Choroid plexus epithelial cell (primary cell): ENCODE results near the gene RGS7.
"Not testable (repeated sequence)": the region's sequence is repeated elsewhere in the genome, so short reads cannot be mapped to it uniquely, and the experiment has no call there.

ENCODE experiments used
- DNase-seq: peaks from one replicate; pipeline ENCODE4 v3.0.0-alpha.2; 2010; ENCODE audit warnings: low read depth
- H3K4me3 ChIP-seq: 2 replicates; pipeline ENCODE4 v1.5.1; 2011; ENCODE audit warnings: low read depth, mild to moderate bottlenecking, control low read depth, low read length, moderate library complexity
- TF ChIP-seq, protein P1 (sequence below): conservative IDR thresholded peaks from 2 replicates; pipeline ENCODE4 v1.5.1; 2011; ENCODE audit warnings: low read depth, mild to moderate bottlenecking, control low read depth, inconsistent platforms, low read length, moderate library complexity

The RGS7 gene

DNA sequence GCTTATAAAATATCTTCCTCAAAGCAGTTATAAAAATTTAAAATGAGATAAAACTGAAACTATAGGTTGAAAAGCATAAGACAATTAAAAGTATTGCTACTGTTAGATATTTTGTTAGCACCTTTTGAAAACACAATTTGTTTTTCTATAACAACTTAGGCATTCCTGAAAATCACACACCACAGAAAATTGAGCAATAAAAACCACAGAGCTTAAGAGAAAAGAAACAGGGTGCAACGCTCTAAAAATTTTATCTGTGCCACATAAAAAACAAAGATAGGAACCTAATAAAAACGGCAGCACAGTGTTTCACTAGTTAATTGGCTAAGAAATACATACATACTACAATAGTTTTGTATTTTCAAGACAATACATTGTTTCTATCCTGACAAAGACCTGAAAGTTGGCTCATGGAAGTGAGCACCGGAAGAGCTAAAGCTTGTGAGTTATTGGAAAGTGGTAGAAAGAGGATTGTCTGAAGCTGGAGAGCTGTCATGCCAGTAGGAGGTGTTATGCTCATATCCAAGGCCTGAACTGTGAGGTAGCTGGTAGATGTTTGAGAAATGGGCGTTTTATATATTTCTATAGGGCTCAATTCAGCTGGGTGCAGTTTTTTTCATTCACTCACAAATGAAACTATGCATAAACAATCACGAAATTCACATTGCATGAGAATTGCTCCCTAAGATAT lies 45.8 kb downstream of the RGS7 start:
- DNase-seq = no peak
- H3K4me3 ChIP-seq = no peak overlapping the region
- TF ChIP-seq, protein P1, sequence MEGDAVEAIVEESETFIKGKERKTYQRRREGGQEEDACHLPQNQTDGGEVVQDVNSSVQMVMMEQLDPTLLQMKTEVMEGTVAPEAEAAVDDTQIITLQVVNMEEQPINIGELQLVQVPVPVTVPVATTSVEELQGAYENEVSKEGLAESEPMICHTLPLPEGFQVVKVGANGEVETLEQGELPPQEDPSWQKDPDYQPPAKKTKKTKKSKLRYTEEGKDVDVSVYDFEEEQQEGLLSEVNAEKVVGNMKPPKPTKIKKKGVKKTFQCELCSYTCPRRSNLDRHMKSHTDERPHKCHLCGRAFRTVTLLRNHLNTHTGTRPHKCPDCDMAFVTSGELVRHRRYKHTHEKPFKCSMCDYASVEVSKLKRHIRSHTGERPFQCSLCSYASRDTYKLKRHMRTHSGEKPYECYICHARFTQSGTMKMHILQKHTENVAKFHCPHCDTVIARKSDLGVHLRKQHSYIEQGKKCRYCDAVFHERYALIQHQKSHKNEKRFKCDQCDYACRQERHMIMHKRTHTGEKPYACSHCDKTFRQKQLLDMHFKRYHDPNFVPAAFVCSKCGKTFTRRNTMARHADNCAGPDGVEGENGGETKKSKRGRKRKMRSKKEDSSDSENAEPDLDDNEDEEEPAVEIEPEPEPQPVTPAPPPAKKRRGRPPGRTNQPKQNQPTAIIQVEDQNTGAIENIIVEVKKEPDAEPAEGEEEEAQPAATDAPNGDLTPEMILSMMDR = no peak

DNA sequence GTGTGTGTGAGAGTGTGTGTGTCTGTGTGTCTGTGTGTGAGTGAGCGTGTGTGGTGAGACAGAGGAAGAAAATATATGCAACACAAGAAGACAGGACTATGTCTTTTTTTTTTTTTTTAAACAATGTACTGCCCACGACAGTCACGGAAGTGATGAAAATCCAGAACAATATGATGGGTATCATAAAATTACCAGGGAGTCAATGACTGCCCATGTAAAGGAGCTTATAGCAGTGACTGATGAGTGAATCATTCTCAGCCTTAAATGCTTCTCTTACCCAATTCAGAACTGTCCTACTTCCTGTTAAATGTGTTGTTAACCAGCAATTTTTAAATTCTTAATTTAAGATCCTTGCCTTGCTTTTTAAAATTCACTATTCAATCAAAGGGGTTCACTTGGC lies 46.6 kb downstream of the RGS7 start:
- TF ChIP-seq, protein P1 = no peak
- no peak for DNase-seq

DNA sequence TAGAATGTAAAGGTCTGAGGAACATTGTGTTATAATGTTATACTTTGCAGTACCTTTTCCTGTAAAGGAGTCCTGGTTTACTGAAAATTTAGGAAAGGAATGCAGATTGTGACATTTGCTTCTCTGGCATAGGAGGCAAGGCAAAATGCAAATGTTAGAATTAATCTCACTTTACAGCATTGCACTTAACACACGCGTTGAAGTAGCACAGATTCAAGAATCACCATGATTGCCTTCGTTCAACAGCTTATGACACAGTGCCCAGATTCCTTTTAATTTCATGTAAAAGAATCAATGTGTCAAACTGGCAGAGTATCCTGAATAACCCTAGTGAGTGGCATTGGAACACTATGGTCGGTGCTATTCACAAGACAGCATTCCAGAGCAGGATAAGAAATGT lies 47.4 kb downstream of the RGS7 start:
- H3K4me3 ChIP-seq = no peak overlapping the region
- no peak for DNase-seq
- TF ChIP-seq, protein P1 = no peak

More for the DNA sequence above, 46.6 kb downstream of the RGS7 start:
- H3K4me3 ChIP-seq = no peak overlapping the region

DNA sequence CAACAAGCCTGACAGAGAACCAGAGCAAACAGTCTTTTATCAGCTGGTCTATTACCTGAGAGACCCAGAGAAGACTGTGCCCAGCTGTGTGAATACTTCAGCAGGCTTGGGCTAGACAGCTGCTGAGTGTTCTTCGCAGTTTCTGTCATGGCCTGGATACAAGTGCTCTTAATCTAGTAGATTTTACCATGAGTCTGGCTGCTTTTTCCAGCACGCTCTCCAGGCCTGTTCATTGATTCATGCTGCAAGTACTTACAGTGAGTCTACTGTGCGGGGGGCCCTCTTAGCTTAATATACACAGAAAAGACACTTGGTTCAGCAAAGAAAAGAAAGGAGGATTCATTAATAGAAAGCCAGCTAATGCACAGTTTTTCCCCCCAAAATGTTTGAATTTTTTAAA lies 48.5 kb downstream of the RGS7 start:
- TF ChIP-seq, protein P1 = no peak
- no peak overlapping the region for H3K4me3 ChIP-seq
- no peak for DNase-seq

DNA sequence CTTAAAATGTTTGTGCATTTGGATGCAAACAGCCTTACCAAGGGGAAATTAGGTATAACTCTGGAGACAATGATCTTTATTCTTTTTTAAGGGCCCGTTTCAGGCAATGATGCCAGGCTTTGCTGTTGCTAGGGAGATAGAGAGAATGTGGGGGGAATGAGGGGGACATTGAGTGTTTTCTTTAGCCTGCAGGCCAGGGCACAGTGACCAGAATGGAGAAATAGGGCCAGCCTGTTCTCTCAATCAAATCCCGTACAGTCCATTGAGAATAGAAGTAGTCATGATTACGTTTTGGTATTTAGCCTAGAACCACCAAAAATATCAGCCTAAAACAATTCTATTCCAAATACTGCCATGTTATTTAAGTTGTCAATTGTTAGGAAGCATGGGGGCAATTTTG lies 49.0 kb downstream of the RGS7 start:
- no peak overlapping the region for H3K4me3 ChIP-seq
- DNase-seq = no peak
- TF ChIP-seq, protein P1 = no peak

DNA sequence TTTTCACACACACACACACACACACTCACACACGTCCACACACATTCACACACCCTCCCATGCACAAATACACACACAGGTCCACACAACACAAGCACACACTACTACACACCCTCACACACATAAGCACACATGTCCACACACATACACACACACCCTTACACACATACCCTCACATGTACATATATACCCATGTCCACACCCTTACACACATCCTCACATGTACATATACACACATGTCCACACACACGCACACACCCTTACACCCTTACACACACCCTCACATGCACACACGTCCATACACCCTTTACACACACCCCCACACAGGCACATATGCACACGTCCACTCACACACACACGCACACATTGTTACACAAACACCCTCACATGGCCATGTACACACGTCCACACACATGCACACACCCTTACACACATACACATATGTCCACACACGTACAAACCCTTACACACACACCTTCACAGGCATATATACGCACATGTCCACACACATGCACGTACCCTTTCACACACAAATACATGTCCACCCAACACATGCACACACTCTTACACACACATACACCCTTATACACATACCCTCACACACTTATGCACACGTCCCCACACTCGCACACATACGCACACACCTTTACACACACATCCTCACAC lies 50.7 kb downstream of the RGS7 start:
- no peak for DNase-seq
- TF ChIP-seq, protein P1 = no peak
- H3K4me3 ChIP-seq = no peak overlapping the region

DNA sequence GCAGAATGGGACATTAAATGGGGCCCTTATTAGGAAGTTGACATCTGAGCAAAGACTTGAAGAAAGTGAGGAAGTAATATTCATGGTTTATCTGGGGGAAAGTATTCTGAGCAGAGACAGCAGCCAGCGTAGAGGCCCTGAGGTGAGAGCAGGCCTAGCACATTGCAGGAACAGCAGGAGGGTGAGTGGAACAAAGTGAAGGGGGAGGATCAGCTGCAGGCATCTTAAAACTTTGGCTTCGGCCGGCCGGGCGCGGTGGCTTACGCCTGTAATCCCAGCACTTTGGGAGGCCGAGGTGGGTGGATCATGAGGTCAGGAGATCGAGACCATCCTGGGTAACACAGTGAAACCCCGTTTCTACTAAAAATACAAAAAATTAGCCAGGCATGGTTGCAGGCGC lies 55.0 kb downstream of the RGS7 start:
- not testable (repeated sequence) for DNase-seq, H3K4me3 ChIP-seq
